ENCODE data around the gene PTPRE. TPM values are rescaled to one million over a fixed set of nuclear protein-coding genes. Genes with fewer than 3 reads are reported as not detected.

The PTPRE gene
- total and polyA plus RNA-seq, 2 of the 4 experiments (the other 2 are of a cell fraction), result 0.34 to 0.54 TPM

GRCh38 chr10:128050936-128051335, 144.0 kb downstream of the PTPRE start:
- H3K36me3 ChIP-seq (ENCODE audit: control insufficient read depth, insufficient read depth, low read length), result no peaks in the 10 kb centered on the region
- no peak overlapping the region for H3K4me3 ChIP-seq (ENCODE audit: insufficient read depth, low read depth, low read length)
- H4K91ac ChIP-seq (ENCODE audit: insufficient read depth, low read depth, low read length), result no peak overlapping the region
- POLR2A ChIA-PET (ENCODE audit: unreplicated experiment), result no interaction called here
- no peak overlapping the region for H2BK5ac ChIP-seq (ENCODE audit: low read depth, low read length, poor library complexity, severe bottlenecking)
- H2AK5ac ChIP-seq (ENCODE audit: low read depth, low read length), result no peak overlapping the region
- no peak overlapping the region for H4K5ac ChIP-seq (ENCODE audit: low read depth, low read length)
- H3K14ac ChIP-seq (replicated peaks; ENCODE audit: low read depth, low read length), result no peak overlapping the region
- H2BK15ac ChIP-seq (ENCODE audit: low read depth, low read length), result no peak overlapping the region
- H2BK20ac ChIP-seq (ENCODE audit: low read depth, low read length), result no peak overlapping the region
- no peaks in the 10 kb centered on the region for H4K20me1 ChIP-seq (ENCODE audit: insufficient read depth, low read length)
- H3K23ac ChIP-seq (ENCODE audit: low read depth, low read length), result no peak overlapping the region
- ATAC-seq (ENCODE audit: low read depth) (no peak), DNase-seq (no peak)
- H3K9ac ChIP-seq (ENCODE audit: low read depth, low read length), result no peak overlapping the region
- no peaks in the 10 kb centered on the region for H3K9me3 ChIP-seq (ENCODE audit: control insufficient read depth, insufficient read depth, low read length)
- no peak overlapping the region for H3K56ac ChIP-seq (ENCODE audit: extremely low read depth, insufficient read depth, low read length)
- no peak overlapping the region for H2BK120ac ChIP-seq (ENCODE audit: low read depth, low read length)
- H3K27me3 ChIP-seq (ENCODE audit: control insufficient read depth, insufficient read depth, low read length), result no peaks in the 10 kb centered on the region
- H3K18ac ChIP-seq (ENCODE audit: low read depth, low read length), result no peak overlapping the region
- no peak overlapping the region for H2AK9ac ChIP-seq (replicated peaks; ENCODE audit: low read depth, low read length, poor library complexity)
- no peaks in the 10 kb centered on the region for H3K79me1 ChIP-seq (ENCODE audit: low read depth in 1 of 2, low read length in 2 of 2)
- no peak overlapping the region for H3K27ac ChIP-seq (ENCODE audit: insufficient read depth, low read length)
- H3K9me1 ChIP-seq (ENCODE audit: insufficient read depth, low read length), result no peaks in the 10 kb centered on the region
- dilution Hi-C loops (cut with HindIII; ENCODE audit: low sequenced_read_pairs, unreplicated experiment), result no loop called here
- in situ Hi-C loops (cut with MboI; ENCODE audit: low sequenced_read_pairs), result no loop called here
- no peak overlapping the region for H4K8ac ChIP-seq (ENCODE audit: low read depth in 2 of 2, low read length in 2 of 2)
- intact Hi-C loops (cut with micrococcal nuclease), result no loop called here
- H3K4ac ChIP-seq (ENCODE audit: low read depth, low read length), result no peak overlapping the region
- no peak overlapping the region for H3K4me2 ChIP-seq (ENCODE audit: low read depth, low read length)
- CTCF ChIA-PET, result no interaction called here
- no peak overlapping the region for H2AFZ ChIP-seq (replicated peaks; ENCODE audit: low read length, poor library complexity)
- no TSS peak for BruUV-seq (replicated peaks)
- H3K4me1 ChIP-seq (ENCODE audit: control insufficient read depth, insufficient read depth, low read length), result peaks cover 4% of the 10 kb centered on the region; the same call in 1 of the 2 replicates
- TF ChIP-seq RAD21 (IDR thresholded peaks at IDR 0.05; ENCODE audit: low read length), result no peak
- no peak for TF ChIP-seq CHD1 (IDR thresholded peaks at IDR 0.05; ENCODE audit: low read depth, low read length)
- TF ChIP-seq MAFK (IDR thresholded peaks at IDR 0.05; ENCODE audit: low read depth, low read length), result no peak
- no peak for TF ChIP-seq NFE2L2 (IDR thresholded peaks at IDR 0.05; ENCODE audit: low read depth, low read length)
- no peak for TF ChIP-seq CEBPB (IDR thresholded peaks at IDR 0.05; ENCODE audit: low read depth, low read length)
- TF ChIP-seq ELK1 (IDR thresholded peaks at IDR 0.05; ENCODE audit: borderline replicate concordance, low read depth, low read length), result no peak
- no peak for TF ChIP-seq FOS (IDR thresholded peaks at IDR 0.05; ENCODE audit: low read depth, low read length)
- TF ChIP-seq BHLHE40 (IDR thresholded peaks at IDR 0.05; ENCODE audit: low read depth, low read length), result no peak
- TF ChIP-seq POLR2A (IDR thresholded peaks at IDR 0.05; ENCODE audit: low read depth, low read length), result no peak
- no peak for TF ChIP-seq USF2 (IDR thresholded peaks at IDR 0.05; ENCODE audit: low read depth, low read length)
